Gastroesophageal sphincter (tissue), 4 donors: Measurements from ENCODE around the gene TARBP1. TPM values are rescaled to one million over a fixed set of nuclear protein-coding genes. Genes with fewer than 3 reads are reported as not detected.
A peak's percentile ranks its signal among the peaks of the same experiment; 100 is the strongest.

Source experiments
- ATAC-seq: fragments of 150-250 bp; one replicate; pipeline ENCODE4 v1.9.1; 2016; ENCODE audit warnings: mild to moderate bottlenecking, moderate library complexity
- H3K27ac ChIP-seq, 4 donors: fragments of 200-600 bp; sonication (generic) in 3 of 4; 1 replicate in 3 of 4; 2 replicates in 1 of 4; pipeline ENCODE4 v1.5.1; 2016 to 2019
- H3K27me3 ChIP-seq: fragments of 200-600 bp; sonication (generic); one replicate; pipeline ENCODE4 v1.5.1; 2019
- H3K36me3 ChIP-seq, 2 donors: fragments of 200-600 bp; sonication (generic); one replicate each; pipeline ENCODE4 v1.5.1; 2019; ENCODE audit warnings: control low read depth in 1 of 2
- H3K4me1 ChIP-seq, 3 donors: fragments of 200-600 bp; sonication (generic); 1 replicate in 2 of 3; 2 replicates in 1 of 3; pipeline ENCODE4 v1.5.1; 2016 to 2019; ENCODE audit warnings: control low read depth in 2 of 3
- H3K4me3 ChIP-seq, 2 donors: fragments of 200-600 bp; sonication (generic); one replicate each; pipeline ENCODE4 v1.5.1; 2019; ENCODE audit warnings: mild to moderate bottlenecking in 1 of 2, moderate library complexity in 1 of 2
- H3K9me3 ChIP-seq, 3 donors: fragments of 200-600 bp; sonication (generic); one replicate each; pipeline ENCODE4 v1.5.1; 2017 to 2019; ENCODE audit warnings: control low read depth in 2 of 3
- CTCF ChIP-seq, 4 experiments: fragments of 200-600 bp in 2 of 4; fragments of 450-650 bp in 2 of 4; sonication (generic) in 1 of 4; IDR thresholded peaks; one replicate each; pipeline ENCODE4 v1.5.1; 2017 to 2019; ENCODE audit warnings: antibody characterized with exemption in 4 of 4, mild to moderate bottlenecking in 2 of 4, moderate library complexity in 2 of 4
- EP300 ChIP-seq: sonication (generic); formaldehyde crosslinking; IDR thresholded peaks from one replicate; pipeline ENCODE4 v1.6.1; 2017; ENCODE audit warnings: antibody characterized with exemption, mild to moderate bottlenecking
- POLR2A ChIP-seq, 2 donors: fragments of 450-650 bp; IDR thresholded peaks; one replicate each; pipeline ENCODE4 v1.6.1; 2017; ENCODE audit warnings: antibody characterized with exemption in 2 of 2, mild to moderate bottlenecking in 2 of 2, moderate library complexity in 1 of 2
- POLR2AphosphoS5 ChIP-seq: sonication (generic); formaldehyde crosslinking; IDR thresholded peaks from one replicate; pipeline ENCODE4 v1.6.1; 2017; ENCODE audit warnings: antibody characterized with exemption
- WGBS, 2 donors: methylation state at CpG; one replicate each; pipeline ENCODE4 v1.1.5; 2018; ENCODE audit warnings: low coverage in 1 of 2; 5-methylcytosine and 5-hydroxymethylcytosine counted together
- total RNA-seq, 4 donors: library from RNA; depleted of rRNA; stranded (reverse); fragments of >200 nt; gene quantifications; one replicate each; pipeline ENCODE4 v1.1.0, GENCODE V29; 2016

TARBP1 gene
- total RNA-seq, 4 donors from 2014 or later: 6.7 to 9.6 (median 8.7) TPM

GRCh38 chr1:234375672-234376071 lies 103.3 kb downstream of the TARBP1 start:
- no peak for ATAC-seq
- Histone ChIP-seq H3K4me3 (no peak overlapping the region), H3K27me3 (no peaks in the 10 kb centered on the region), H3K9me3 (no peaks in the 10 kb centered on the region), H3K36me3 (peaks cover 0 to 55% of the 10 kb centered on the region in 2 donors), H3K27ac (no peak overlapping the region), H3K4me1 (peaks cover 0 to 39% (median 10%) of the 10 kb centered on the region in 3 donors)
- TF ChIP-seq EP300 (no peak), POLR2AphosphoS5 (no peak), POLR2A (IDR thresholded peaks at IDR 0.05) (no peak), CTCF (IDR thresholded peaks at IDR 0.05) (no peak)
- 81 to 87% methylated on average over 5 of the region's 7 CpGs for WGBS, 2 donors

GRCh38 chr1:234373959-234374254 lies 105.1 kb downstream of the TARBP1 start:
- Histone ChIP-seq H3K27me3 (no peaks in the 10 kb centered on the region), H3K4me1 (peaks cover 0 to 39% (median 10%) of the 10 kb centered on the region in 3 donors), H3K27ac (peak overlapping the region; percentile 89 to 97 (median 94)), H3K4me3 (peak overlapping the region; percentile 78 to 82), H3K9me3 (no peaks in the 10 kb centered on the region), H3K36me3 (peaks cover 0 to 37% of the 10 kb centered on the region in 2 donors)
- ATAC-seq: no peak
- TF ChIP-seq POLR2A (IDR thresholded peaks at IDR 0.05) (no peak), POLR2AphosphoS5 (no peak), CTCF (IDR thresholded peaks at IDR 0.05) (no peak), EP300 (no peak)
- 3 to 19% methylated on average over 2 to 6 of the region's 6 CpGs for WGBS, 2 donors

- peak; percentile 44 to 67 for TF ChIP-seq POLR2A (IDR thresholded peaks at IDR 0.05)
- peak; percentile 74 for TF ChIP-seq POLR2AphosphoS5
- TF ChIP-seq CTCF (IDR thresholded peaks at IDR 0.05): no peak
- 1% methylated on average over 27 of the region's 62 CpGs; no CpG with 5 or more reads in 1 of the 2 donors for WGBS, 2 donors
- peak; percentile 95 for ATAC-seq
- no peaks in the 10 kb centered on the region for H3K27me3 ChIP-seq
- no peaks in the 10 kb centered on the region for H3K9me3 ChIP-seq
- H3K27ac ChIP-seq: peak within 1 kb of the TSS; percentile 89 to 97 (median 94)
- H3K36me3 ChIP-seq: peaks cover 0 to 31% of the 10 kb centered on the region in 2 donors
- H3K4me3 ChIP-seq: peak within 1 kb of the TSS; percentile 78 to 82
- peaks cover 0 to 39% (median 10%) of the 10 kb centered on the region in 3 donors for H3K4me1 ChIP-seq
Observed at GRCh38 chr1:234373064-234373958, 105.7 kb downstream of the TARBP1 start, which contains the start of gene COA6. TSS of gene COA6 (plus strand) at chr1:234373456. CDS start at chr1:234373467, 11 bp downstream.

GRCh38 chr1:234372011-234372757 lies 106.8 kb downstream of the TARBP1 start:
- no peak for ATAC-seq
- peaks cover 7% of the 10 kb centered on the region for H3K27me3 ChIP-seq
- WGBS, 2 donors: 41 to 51% methylated on average over 8 to 9 of the region's 9 CpGs

More at GRCh38 chr1:234372011-234372757, 106.8 kb downstream of the TARBP1 start:
- no peaks in the 10 kb centered on the region for H3K9me3 ChIP-seq
- H3K4me3 ChIP-seq: peak overlapping the region; percentile 78 to 82
- peaks cover 0 to 39% (median 10%) of the 10 kb centered on the region in 3 donors for H3K4me1 ChIP-seq
- peak overlapping the region in 2 of 4 donors; percentile 92 to 96 for H3K27ac ChIP-seq
- peaks cover 0 to 20% of the 10 kb centered on the region in 2 donors for H3K36me3 ChIP-seq
- TF ChIP-seq POLR2AphosphoS5: no peak
- no peak for TF ChIP-seq EP300
- TF ChIP-seq CTCF (IDR thresholded peaks at IDR 0.05): no peak
- TF ChIP-seq POLR2A (IDR thresholded peaks at IDR 0.05): no peak
